Fibroblast of skin of left biceps (primary cell): ENCODE measurements around the gene SF3B1.
"Not testable (repeated sequence)": the region's sequence is repeated elsewhere in the genome, so short reads cannot be mapped to it uniquely, and the experiment has no call there.

Experiments used
- DNase-seq, 2 experiments: peaks; one replicate each; pipeline ENCODE4 v3.0.0-alpha.2; 2013; ENCODE audit warnings: low read depth in 2 of 2

Gene SF3B1

DNA sequence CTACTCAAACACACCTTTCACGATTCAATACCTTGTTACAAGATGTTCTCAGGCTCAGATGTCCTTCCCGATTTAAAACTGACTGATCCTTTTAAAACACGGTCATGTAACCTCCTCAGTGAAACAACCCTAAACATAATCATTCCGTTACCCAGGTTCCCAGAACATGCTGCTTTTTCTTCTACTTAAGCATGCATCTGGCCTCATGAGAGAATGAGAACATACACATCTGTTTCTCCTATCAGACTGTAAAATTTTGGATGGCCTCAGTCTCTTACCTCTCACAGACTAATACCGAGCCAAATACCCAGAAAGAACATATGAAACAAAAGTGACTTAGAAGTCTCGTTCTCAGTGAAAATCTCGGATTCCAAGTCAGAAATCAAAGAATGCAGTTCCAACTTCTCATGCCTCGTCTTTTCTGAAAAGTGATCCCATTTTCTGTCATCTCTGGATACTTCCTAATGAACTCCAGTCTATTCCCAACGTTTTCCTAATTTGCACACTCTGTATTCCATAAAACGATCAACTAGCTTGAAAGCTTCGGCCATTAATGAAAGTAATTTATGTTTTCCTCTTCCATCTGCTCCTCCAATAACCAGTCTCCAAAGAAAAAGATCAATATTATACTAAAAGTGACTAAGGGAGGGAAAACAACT, 919 bp downstream of the SF3B1 start:
- DNase-seq, result no peak

DNA sequence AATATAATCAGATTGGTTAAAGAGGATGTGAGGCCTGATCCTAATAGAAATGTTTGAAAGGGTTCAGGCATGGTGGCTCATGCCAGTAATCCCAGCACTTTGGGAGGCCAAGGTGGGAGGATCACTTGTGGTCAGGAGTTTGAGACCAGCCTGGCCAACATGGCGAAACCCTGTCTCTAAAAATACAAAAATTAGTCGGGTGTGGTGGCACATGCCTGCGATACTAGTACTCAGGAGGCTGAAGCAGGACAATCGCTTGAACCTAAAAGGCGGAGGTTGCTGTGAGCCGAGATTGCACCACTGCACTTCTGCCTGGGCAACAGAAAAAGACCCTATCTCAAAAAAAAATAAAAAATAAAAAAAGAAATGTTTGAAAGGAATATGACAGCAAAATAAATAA, 2.3 kb downstream of the SF3B1 start:
- DNase-seq, result not testable (repeated sequence)

DNA sequence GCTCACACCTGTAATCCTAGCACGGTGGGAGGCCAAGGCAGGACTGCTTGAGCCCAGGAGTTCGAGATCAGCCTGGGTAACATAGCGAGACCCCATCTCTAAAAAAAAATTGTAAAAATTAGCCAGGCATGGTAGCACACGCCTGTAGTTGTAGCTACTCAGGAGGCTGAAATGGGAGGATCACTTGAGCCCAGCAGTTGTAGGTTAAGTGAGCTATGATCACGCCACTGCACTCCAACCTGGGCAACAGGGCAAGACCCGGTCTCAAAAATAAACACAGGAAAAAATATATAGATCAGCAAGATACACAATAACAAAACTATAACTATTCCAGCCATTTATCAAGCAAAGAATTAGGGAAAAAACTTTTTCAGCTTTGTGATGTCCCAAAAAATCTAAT, 3.0 kb downstream of the SF3B1 start:
- DNase-seq, result no peak

DNA sequence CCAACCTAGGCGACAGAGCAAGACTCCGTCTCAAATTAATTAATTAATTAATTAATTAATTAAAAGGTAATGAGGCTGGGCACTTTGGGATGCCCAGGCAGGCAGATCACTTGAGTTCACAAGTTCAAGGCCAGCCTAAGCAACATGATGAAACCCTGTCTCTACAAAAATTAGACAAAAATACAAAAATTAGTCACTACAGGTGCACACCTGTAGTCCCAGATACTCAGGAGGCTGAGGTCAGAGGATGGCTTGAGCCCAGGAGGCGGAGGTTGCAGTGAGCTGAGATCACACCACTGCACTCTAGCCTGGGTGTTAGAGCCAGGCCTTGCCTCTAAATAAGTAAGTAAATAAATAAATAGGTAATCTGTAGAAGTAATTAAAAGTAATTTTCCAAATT, 6.8 kb downstream of the SF3B1 start:
- no peak for DNase-seq

DNA sequence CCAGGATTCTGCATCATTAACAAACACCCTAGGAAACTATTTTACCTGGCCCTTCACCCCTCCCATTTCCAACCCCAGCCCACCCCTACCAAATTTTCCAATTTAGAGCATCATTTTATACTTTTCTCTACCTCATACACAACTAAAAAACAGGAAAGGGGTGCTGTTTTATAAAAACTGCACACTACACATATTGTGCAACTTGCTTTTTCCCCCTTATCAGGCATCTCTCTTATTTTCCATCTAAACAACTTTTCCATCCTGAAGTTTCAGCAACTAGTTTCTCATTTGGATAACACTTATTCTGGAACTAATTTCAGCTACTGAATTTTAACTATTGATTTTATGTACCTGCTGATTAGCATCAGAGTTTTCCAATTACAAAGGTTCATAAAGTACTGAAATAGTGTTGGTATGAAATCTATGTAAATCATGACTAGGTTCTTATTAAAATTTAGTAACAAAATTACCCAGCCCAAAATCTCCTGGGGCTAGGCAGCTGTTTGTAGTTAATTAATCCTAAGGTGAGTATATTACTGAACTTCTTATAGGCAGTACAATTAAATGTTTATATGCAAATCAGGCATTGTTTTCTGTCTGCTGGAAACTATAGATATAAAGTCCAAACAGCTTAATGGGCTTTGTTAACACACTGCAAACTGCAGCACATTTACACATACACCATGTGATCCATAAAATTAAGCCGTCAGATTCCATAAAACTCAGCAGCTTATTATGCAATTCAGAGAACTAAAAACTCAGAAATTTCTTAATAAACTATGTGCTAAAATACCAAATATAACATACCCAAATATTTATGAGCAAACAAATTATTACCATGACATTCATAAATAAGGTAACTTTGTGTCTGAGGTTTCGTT, 7.9 kb downstream of the SF3B1 start:
- DNase-seq, result no peak

DNA sequence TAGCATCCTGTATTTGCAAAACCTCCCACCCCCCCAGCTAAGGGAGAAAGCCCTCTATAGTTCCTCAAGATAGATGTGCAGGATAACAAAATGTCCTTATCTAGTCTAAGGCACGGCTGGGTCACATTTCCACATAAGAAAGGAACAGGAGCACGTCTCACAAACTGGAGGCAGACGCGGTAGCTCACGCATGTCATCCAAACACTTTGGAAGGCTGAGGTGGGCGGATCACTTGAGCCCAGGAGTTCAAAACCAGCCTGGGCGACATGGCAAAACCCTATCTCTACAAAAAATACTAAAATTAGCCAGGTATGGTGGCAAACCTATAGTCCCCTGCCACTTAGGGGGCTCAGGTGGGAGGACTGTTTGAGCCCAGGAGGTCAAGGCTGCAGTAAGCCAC, 9.3 kb downstream of the SF3B1 start:
- DNase-seq, result no peak

DNA sequence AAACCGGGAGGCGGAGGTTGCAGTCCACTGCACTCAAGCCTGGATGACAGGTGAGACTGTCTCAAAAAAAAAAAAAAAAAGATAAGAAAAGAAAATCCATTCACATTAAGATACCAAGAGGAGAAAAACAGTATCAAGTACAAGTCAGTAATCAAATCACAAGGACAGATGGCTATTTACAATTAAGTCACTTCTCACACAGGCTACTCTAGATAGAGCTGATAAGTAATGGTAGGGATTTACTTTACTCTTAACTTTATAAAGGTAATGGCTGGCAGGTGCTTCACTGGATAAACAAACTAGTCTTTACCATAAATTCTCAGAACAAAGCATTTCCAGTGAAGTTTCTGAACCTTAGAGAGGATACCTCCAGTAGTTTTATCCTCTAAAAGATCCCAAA, 11.5 kb downstream of the SF3B1 start:
- DNase-seq, result no peak

DNA sequence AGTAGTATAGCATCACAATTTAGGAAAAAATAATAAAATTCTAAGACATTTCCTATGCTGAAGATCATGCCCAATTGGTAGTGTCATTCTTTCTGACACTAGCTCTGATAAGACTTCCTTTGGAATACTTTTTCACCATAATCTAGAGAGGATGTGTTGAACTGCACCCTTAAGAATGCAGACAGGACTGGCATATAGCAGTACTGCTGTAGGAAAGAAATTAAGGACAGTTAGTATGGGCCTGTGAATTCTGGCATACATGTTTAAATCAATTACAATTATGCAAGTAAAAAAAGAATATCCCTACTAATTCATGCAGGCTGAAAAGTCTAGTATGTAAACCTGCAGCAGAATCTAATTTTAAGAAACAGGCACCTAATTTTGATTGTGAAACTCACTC, 15.4 kb downstream of the SF3B1 start:
- DNase-seq, result no peak

DNA sequence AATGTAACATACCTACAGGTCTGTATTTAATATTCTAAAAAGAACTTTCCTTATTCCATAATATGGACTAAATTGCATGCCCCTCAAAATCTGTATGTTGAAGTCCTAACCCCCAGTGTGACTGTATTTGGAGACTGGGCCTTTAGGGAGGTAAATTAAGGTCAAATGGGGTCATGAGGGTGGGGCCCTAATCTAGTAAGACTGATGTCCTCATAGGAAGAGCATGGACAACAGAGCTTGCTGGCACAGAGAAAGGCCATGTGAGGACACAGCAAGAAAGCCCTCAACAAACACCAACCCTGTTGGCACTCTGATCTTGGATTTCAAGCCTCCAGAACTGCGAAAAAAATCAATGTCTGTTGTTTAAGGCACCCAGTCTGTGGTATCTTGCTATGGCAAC, 18.6 kb downstream of the SF3B1 start:
- no peak for DNase-seq

DNA sequence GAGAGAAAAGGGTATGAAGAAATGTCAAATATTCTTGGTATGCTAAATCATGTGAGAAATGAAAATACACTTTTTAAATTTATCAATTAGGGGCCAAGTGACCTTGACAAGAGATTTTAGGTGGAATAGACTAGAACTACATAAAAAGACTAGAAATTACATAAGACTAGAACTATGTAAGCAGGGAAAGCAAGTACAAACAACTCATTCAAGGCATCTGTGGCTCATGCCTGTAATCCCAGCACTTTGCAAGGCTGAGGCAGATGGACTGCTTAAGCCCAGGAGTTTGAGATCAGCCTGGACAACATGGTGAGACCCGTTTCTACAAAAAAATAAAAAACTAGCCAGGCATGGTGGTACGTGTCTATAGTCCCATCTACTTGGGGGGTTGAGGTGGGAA, 20.3 kb downstream of the SF3B1 start:
- DNase-seq, result no peak

DNA sequence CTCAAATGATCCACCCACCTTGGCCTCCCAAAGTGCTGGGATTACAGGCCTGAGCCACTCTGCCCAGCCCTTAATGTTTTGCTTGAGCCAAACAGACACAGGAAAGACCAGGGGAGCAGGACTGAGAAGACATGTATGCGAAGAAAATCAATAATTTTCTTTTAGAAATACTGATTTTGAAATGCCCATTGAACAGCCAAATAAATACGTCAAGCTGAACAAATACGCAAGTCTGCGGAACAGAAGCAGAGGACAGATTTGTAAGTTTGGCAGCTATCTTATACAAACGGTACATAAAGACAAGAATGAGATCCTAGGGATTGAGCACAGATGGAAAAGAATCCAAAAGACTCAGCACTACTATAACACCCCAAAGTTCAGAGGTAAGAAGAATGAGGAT, 20.8 kb downstream of the SF3B1 start:
- no peak for DNase-seq

DNA sequence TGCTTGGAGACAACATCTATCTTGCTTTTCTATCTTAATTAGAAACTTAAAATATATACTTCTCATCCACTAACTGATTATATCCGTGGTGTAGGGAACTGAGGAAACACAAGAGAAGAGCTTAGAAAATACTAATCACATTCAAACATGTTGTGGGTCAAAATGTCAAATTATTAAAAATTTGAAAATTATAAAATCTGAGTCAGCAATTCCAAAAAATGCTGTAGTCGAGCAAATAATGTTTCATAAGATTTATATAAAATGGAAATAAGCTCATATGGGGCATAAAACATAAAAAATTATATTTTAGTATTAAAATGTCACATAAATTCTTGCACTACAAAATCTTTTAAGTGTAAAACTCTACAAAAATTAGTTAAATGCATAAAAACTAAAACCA, 29.2 kb downstream of the SF3B1 start:
- DNase-seq, result no peak

DNA sequence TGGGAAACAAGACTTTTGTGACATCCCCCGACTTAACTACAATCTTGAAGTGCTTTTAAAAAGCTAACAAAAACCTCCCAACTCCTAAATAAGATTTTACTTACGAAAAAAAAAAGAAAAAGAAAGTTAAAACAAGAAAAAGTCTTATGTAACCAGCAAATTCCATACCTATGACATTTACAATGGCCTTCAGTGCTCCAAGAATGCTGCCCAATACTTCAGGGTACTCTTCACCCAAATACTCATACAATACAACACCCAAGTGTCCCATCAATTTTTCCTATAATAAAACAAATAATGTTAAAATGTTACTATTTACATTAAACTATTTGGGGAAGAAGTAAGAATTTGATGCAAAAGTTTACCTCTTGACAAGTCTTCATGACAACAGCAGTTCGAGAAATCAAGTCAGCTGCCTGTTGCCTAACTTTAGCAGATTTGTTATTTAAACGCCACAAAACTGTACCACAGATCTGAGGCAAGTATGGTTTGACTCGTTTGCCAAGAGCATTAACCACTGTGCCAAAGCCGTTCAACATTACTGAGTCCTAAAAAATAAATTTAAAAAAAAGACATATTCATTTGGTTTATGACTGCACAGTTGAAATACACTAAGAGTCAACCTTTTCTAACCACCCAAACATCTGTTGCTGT, 34.8 kb downstream of the SF3B1 start:
- DNase-seq, result no peak

DNA sequence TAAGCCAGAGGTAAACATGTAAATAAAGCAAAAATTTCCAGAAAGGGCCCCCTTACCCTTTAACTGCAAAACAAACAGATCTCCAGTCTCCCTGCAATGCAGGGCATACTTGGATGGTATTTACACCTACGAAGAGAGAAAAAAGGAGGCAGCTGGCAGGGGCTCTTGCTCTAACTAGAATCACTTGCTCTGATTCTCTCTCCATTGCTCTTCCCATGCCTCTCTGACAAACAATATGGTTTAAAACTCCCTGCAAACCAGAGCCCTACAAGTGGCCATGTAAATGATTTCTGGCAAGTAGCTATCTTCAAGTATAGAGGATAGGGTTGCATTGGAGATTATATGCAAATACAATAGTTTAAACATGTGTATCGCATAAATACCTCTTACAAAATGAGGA, 35.9 kb downstream of the SF3B1 start:
- DNase-seq, result no peak

DNA sequence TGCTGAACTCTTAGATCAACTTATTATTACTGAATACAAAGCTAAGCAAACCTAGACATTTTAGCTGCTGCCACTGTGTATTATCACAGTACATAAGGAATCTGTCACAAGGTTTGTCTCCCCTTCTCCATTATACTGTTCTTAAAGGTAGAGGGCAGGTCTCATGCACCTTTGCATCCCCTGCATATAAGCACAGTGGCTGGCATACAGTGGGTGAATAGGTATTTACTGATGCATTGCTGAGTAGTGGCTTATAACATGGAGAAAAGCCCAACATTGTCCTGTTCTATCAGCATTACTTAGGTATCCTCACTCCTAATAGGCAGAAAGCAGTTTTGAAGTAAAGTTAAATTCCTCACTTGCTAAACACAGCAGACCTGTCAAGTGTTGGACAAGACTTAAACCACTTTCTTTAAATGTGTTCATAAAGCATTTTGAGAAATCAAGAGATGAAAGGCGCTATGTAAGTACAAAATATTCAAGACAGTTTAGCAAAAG, 43.6 kb downstream of the SF3B1 start:
- DNase-seq, result no peak

DNA sequence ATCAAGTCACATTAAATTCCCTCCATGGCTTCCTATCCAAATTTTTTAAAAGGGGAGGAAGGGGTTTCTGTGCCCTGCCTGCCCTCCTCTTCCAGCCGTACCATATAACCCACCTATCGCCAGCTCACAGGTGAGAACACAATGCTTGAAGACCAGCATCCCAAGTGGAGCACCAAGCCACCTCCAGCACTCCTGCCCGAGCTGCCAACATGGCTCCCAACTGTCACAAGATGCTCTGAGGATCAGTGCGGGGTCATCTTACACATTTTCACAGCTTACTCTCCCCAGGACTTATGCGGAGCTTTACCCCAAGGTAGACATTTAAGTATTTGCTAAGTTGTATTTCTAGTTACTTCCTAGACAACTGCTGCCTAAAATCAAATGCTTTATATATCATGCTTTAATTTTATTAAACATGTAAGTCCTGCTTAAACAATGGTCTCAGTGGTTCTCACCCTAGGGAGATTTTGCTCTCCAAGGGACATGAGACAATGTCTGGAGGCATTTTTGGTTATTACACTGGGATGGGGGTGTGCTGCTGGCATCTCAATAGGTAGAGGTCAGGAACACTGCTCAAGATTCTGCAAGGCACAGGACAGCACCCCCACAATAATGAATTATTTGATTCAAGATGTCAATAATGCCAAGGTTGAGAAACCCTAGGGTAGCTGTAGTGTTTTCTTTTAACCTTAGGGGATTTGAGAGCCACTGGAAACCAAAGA, 45.8 kb downstream of the SF3B1 start:
- no peak for DNase-seq

DNA sequence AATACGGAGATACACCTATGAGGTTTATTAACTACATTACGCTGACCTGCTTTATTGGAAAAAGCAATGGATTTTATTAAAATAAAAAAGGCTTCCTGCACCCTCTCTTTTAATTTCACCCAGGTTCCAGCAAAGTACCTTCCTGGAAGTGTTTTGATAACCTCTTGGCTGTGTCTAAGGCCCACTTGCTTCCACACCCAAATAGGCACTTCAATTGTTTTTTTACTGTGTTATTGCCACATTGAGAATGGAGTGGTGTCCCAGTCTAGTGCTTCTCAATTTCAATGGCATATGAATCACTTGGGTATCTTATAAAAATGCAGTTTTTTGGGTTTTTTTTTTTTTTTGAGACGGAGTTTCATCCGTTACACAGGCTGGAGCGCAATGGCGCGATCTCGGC, 47.6 kb downstream of the SF3B1 start:
- DNase-seq, result no peak

DNA sequence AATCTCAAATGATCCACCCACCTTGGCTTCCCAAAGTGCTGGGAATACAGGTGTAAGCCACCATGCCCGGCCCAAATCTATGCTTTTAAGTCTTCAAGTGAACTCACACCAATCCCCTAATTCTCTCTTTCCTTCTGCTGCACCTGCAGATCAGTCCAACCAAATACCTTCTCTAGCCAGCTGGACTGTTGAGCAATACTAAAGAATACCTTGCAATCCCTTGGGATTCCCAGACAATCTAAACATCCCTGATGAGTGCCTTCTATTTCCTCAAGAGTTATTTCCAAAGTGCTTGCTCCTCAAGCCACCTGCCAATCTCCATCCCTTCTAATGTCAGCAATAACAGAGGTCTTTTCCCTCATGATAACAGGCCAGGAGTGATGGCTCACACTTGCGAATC, 48.6 kb downstream of the SF3B1 start:
- DNase-seq, result no peak

DNA sequence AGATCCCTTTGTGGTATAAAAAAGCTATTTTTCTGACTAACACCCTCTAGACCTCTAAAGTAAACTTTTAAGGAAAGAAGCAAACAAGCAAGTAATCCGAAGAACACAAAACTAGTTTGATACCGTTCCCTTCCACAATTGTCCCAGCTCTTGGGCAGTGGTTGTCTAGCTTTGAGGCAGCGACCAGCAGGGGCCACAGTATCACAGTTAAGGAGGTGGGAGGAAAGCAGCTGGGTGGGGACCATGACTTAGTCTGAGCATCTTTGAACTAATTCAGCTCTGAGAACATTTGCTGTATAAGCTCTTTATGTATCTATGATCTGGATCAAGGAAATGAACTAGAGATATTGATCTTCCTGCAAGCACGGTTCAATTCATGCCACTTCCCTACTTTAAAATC, 51.0 kb downstream of the SF3B1 start:
- no peak for DNase-seq

DNA sequence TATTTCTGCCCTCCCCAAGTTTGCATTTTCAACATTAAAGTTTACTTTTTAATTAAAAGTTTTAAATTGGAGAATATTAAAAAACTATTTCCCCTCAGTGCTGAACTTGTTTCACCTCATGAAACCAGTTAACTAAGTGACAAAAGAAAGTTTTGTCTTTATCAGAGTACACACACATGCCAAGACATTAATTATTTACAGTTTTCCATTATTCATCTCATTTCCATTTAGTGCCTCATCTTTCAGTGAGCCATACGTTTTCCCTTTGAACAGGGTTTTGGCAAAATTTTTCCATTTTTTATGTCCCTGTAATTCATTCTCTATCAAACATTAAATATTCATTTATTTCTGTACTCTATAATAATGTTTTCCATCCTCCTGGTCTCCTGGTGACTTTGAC, 53.2 kb downstream of the SF3B1 start:
- no peak for DNase-seq

DNA sequence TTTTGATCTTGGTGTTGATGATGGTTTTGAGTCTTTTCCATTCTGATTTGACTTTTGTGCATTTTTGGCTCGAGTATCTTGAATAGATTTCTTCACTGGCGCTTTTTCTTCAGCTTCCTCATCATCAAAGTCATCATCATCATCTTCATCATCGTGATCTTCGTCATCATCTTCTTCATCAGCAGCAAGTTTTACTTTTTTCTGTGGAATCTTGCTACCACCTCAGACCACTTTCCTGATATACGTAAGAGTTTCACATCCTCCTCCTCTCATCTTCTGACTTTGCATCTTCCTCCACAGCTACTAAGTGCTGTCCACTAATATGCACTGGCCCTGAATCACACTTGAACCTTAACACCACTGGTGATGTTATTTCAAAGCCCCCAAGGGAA, 54.9 kb downstream of the SF3B1 start:
- not testable (repeated sequence) for DNase-seq

DNA sequence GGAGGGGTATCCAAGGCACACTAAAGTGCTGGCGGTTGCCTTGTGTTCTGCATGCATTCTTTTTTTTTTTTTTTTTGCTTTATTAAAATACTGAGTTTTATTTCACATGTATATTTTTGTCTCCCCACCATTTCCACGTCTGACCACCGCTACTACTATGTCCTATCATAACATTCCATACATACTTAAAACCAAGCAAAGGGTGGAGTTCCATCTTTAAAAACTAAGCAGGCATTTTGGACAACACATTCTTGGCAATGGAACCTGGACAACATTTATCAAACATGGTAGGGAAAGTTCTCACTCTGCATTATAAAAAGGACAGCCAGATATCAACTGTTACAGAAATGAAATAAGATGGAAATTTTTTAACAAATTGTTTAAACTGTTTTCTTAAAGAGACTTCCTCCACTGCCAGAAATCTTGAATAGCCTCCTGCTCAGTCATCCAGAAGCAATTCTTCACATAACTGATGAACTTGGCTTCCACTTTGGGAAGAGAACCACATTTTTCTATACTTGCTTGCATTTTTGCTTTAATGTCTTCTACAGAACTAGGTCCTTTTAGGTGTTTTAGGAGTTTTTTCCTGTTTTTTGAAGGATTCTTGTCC, 55.4 kb downstream of the SF3B1 start:
- DNase-seq, result peak in 1 of 2 experiments; percentile 11
